ENCODE results near the gene PPP6R3. TPM values are rescaled to one million over a fixed set of nuclear protein-coding genes. Genes with fewer than 3 reads are reported as not detected.

PPP6R3 gene
- total RNA-seq, 1 experiment from 2014 or later, result 129 TPM

DNA sequence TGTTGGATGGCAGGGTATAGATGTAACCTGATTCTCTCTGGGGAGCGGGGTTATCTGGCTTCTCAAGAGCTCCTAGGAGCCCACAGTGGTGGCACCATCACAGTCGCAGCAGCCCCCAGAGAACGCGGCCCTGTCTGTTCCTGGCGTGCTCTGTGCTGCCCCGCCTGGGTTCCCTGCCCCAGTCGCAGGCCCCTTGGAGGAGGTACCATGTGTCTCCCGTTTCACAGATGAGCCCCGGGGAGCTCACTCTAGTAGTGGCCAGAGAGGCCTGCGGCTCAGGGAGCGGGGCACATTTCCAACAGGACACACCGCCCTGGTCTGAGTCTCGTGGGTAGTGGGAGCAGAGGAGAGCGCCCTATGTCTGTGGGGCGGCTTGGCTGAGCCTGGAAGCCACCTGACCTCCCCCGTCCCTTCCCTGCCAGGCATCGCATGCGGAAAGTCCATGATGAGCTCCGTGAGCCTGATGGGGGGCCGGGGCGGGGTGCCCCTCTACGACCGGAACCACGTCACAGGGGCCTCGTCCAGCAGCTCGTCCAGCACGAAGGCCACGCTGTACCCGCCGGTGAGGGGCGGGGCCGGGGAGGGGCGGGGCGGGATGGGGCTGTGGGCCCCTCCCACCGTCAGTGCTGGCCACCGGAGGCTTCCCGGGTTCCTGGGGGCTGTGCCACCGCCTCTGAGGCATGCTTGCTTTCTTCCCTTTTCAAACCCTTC is 21.0 kb upstream of the PPP6R3 start:
- no peaks in the 10 kb centered on the region for H3K9me3 ChIP-seq (ENCODE audit: insufficient read depth, low read depth)
- no peak overlapping the region for H3K27ac ChIP-seq
- H3K4me2 ChIP-seq, result no peak overlapping the region
- no peaks in the 10 kb centered on the region for H3K27me3 ChIP-seq (ENCODE audit: insufficient read depth, low read depth)
- no peak for DNase-seq
- POLR2A ChIA-PET (ENCODE audit: unreplicated experiment), result no interaction called here
- H4K20me1 ChIP-seq (ENCODE audit: insufficient read depth), result no peaks in the 10 kb centered on the region
- BruUV-seq (replicated peaks), result no TSS peak
- no peak overlapping the region for H2AFZ ChIP-seq
- 0 out of 2 replicates have a peak, but pooled peaks cover 7% of the 10 kb centered on the region for H3K4me1 ChIP-seq (replicated peaks; ENCODE audit: insufficient read depth)
- no peaks in the 10 kb centered on the region for H3K9me2 ChIP-seq (ENCODE audit: insufficient read depth)
- H3K79me2 ChIP-seq (ENCODE audit: low read depth), result no peaks in the 10 kb centered on the region
- intact Hi-C loops (cut with micrococcal nuclease; ENCODE audit: unreplicated experiment), result no loop called here
- H3F3A ChIP-seq (ENCODE audit: insufficient read depth, low read depth), result no peaks in the 10 kb centered on the region; the same call in 1 of the 2 replicates
- CTCF ChIA-PET, result no interaction called here
- H3K4me3 ChIP-seq, result no peak overlapping the region
- TF ChIP-seq EZH2 (IDR thresholded peaks at IDR 0.05; ENCODE audit: low read depth), result no peak
- TF ChIP-seq CTCF (conservative IDR thresholded peaks at IDR 0.05), result no peak
- peaks cover 4% of the 10 kb centered on the region; the same call in 1 of the 2 replicates for H3K36me3 ChIP-seq (ENCODE audit: low read depth)

DNA sequence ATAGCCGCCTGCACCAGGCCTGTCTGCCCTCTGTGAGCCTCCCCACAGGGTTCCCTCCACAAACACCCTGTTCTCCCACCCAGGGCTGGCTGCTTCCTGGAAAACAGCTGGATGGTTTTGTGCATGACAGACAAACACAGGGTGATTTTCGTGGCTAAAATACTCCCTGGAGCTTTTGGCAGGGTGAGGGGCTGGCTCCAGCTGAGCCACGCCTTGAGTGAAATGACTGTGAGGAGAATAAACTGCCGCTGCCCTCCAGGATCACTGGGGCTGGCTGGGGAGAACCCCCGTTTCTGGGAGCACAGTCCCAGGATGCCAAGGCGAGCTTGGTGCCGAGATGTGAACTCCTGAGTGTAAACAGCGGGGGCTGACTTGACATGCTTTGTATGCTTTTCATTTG is 20.3 kb upstream of the PPP6R3 start:
- no peak for DNase-seq
- no peak overlapping the region for H3K4me3 ChIP-seq
- no peaks in the 10 kb centered on the region for H4K20me1 ChIP-seq (ENCODE audit: insufficient read depth)
- H3K4me1 ChIP-seq (replicated peaks; ENCODE audit: insufficient read depth), result 0 out of 2 replicates have a peak, but pooled peaks cover 7% of the 10 kb centered on the region
- TF ChIP-seq EZH2 (IDR thresholded peaks at IDR 0.05; ENCODE audit: low read depth) (no peak), CTCF (conservative IDR thresholded peaks at IDR 0.05) (no peak)
- H3K9me2 ChIP-seq (ENCODE audit: insufficient read depth), result no peaks in the 10 kb centered on the region
- ChIA-PET POLR2A (ENCODE audit: unreplicated experiment) (no interaction called here), CTCF (no interaction called here)
- H3K9me3 ChIP-seq (ENCODE audit: insufficient read depth, low read depth), result no peaks in the 10 kb centered on the region
- no peak overlapping the region for H3K27ac ChIP-seq
- H3K27me3 ChIP-seq (ENCODE audit: insufficient read depth, low read depth), result no peaks in the 10 kb centered on the region
- H3K79me2 ChIP-seq (ENCODE audit: low read depth), result no peaks in the 10 kb centered on the region
- no peak overlapping the region for H3K4me2 ChIP-seq
- peaks cover 4% of the 10 kb centered on the region; the same call in 1 of the 2 replicates for H3K36me3 ChIP-seq (ENCODE audit: low read depth)
- H3F3A ChIP-seq (ENCODE audit: insufficient read depth, low read depth), result no peaks in the 10 kb centered on the region; the same call in 1 of the 2 replicates
- no TSS peak for BruUV-seq (replicated peaks)
- H2AFZ ChIP-seq, result no peak overlapping the region
- intact Hi-C loops (cut with micrococcal nuclease; ENCODE audit: unreplicated experiment), result no loop called here

GRCh38 chr11:68441466-68442230 is 18.9 kb upstream of the PPP6R3 start:
- H3K4me2 ChIP-seq, result no peak overlapping the region
- H3K27ac ChIP-seq, result no peak overlapping the region
- peaks cover 4% of the 10 kb centered on the region for H4K20me1 ChIP-seq (ENCODE audit: insufficient read depth)
- CTCF ChIA-PET, result no interaction called here
- H3K36me3 ChIP-seq (ENCODE audit: low read depth), result peaks cover 4% of the 10 kb centered on the region; the same call in 1 of the 2 replicates
- no peaks in the 10 kb centered on the region for H3K9me2 ChIP-seq (ENCODE audit: insufficient read depth)
- no peaks in the 10 kb centered on the region for H3K79me2 ChIP-seq (ENCODE audit: low read depth)
- no peak for TF ChIP-seq CTCF (conservative IDR thresholded peaks at IDR 0.05)
- TF ChIP-seq EZH2 (IDR thresholded peaks at IDR 0.05; ENCODE audit: low read depth), result no peak
- no peaks in the 10 kb centered on the region for H3K9me3 ChIP-seq (ENCODE audit: insufficient read depth, low read depth)
- no peak overlapping the region for H2AFZ ChIP-seq
- peaks cover 5% of the 10 kb centered on the region; the same call in 1 of the 2 replicates for H3F3A ChIP-seq (ENCODE audit: insufficient read depth, low read depth)
- DNase-seq, result no peak
- BruUV-seq (replicated peaks), result no TSS peak
- POLR2A ChIA-PET (ENCODE audit: unreplicated experiment), result no interaction called here
- 0 out of 2 replicates have a peak, but pooled peaks cover 7% of the 10 kb centered on the region for H3K4me1 ChIP-seq (replicated peaks; ENCODE audit: insufficient read depth)
- no peaks in the 10 kb centered on the region for H3K27me3 ChIP-seq (ENCODE audit: insufficient read depth, low read depth)
- intact Hi-C loops (cut with micrococcal nuclease; ENCODE audit: unreplicated experiment), result no loop called here
- no peak overlapping the region for H3K4me3 ChIP-seq
